ENCODE measurements around the gene CACNA1D.

Gene CACNA1D

GRCh38 chr3:53843195-53844177 is 349.1 kb downstream of the CACNA1D start:
- H3K4me1 ChIP-seq (ENCODE audit: control insufficient read depth, insufficient read depth, low read length, unreplicated experiment): no peaks in the 10 kb centered on the region

GRCh38 chr3:53844262-53845102 is 350.1 kb downstream of the CACNA1D start:
- Histone ChIP-seq H3K4me3 (ENCODE audit: low read depth, low read length) (no peak overlapping the region), H3K4me1 (ENCODE audit: control insufficient read depth, insufficient read depth, low read length, unreplicated experiment) (no peaks in the 10 kb centered on the region), H3K27me3 (ENCODE audit: insufficient read depth, low read length) (peaks cover 56% of the 10 kb centered on the region), H3K79me2 (ENCODE audit: control insufficient read depth, insufficient read depth, low read length, unreplicated experiment) (no peaks in the 10 kb centered on the region), H3K36me3 (ENCODE audit: insufficient read depth, low read length) (no peaks in the 10 kb centered on the region), H3K27ac (ENCODE audit: low read depth, low read length) (no peak overlapping the region), H2AFZ (ENCODE audit: low read length, unreplicated experiment) (no peak overlapping the region)

More at GRCh38 chr3:53843195-53844177, 349.1 kb downstream of the CACNA1D start:
- Histone ChIP-seq H3K36me3 (ENCODE audit: insufficient read depth, low read length) (no peaks in the 10 kb centered on the region), H3K27me3 (ENCODE audit: insufficient read depth, low read length) (peaks cover 49% of the 10 kb centered on the region), H3K4me3 (ENCODE audit: low read depth, low read length) (no peak overlapping the region), H3K79me2 (ENCODE audit: control insufficient read depth, insufficient read depth, low read length, unreplicated experiment) (no peaks in the 10 kb centered on the region), H2AFZ (ENCODE audit: low read length, unreplicated experiment) (no peak overlapping the region), H3K27ac (ENCODE audit: low read depth, low read length) (no peak overlapping the region)

- H3K4me1 ChIP-seq (ENCODE audit: control insufficient read depth, insufficient read depth, low read length, unreplicated experiment): no peaks in the 10 kb centered on the region
- peaks cover 56% of the 10 kb centered on the region for H3K27me3 ChIP-seq (ENCODE audit: insufficient read depth, low read length)
- H3K36me3 ChIP-seq (ENCODE audit: insufficient read depth, low read length): no peaks in the 10 kb centered on the region
- no peak overlapping the region for H3K27ac ChIP-seq (ENCODE audit: low read depth, low read length)
- H3K4me3 ChIP-seq (ENCODE audit: low read depth, low read length): peak overlapping the region; percentile 87
- H2AFZ ChIP-seq (ENCODE audit: low read length, unreplicated experiment): peak overlapping the region; percentile 82
- H3K79me2 ChIP-seq (ENCODE audit: control insufficient read depth, insufficient read depth, low read length, unreplicated experiment): no peaks in the 10 kb centered on the region
Observed at GRCh38 chr3:53845103-53845880, 350.9 kb downstream of the CACNA1D start.

GRCh38 chr3:53845881-53846133 is 351.4 kb downstream of the CACNA1D start:
- H3K36me3 ChIP-seq (ENCODE audit: insufficient read depth, low read length): no peaks in the 10 kb centered on the region
- H2AFZ ChIP-seq (ENCODE audit: low read length, unreplicated experiment): peak overlapping the region; percentile 82
- H3K4me3 ChIP-seq (ENCODE audit: low read depth, low read length): peak overlapping the region; percentile 87
- no peak overlapping the region for H3K27ac ChIP-seq (ENCODE audit: low read depth, low read length)
- H3K27me3 ChIP-seq (ENCODE audit: insufficient read depth, low read length): peaks cover 56% of the 10 kb centered on the region
- H3K79me2 ChIP-seq (ENCODE audit: control insufficient read depth, insufficient read depth, low read length, unreplicated experiment): no peaks in the 10 kb centered on the region
- no peaks in the 10 kb centered on the region for H3K4me1 ChIP-seq (ENCODE audit: control insufficient read depth, insufficient read depth, low read length, unreplicated experiment)

GRCh38 chr3:53846134-53846850 is 351.9 kb downstream of the CACNA1D start, which contains the start of the genes CHDH and IL17RB:
Gene CHDH (minus strand): TSS chr3:53846419. CDS start chr3:53824008, 22,411 bp downstream.
Gene IL17RB (plus strand): TSS chr3:53846568. CDS start chr3:53846589, 21 bp downstream.
- no peak within 1 kb of the TSS for H3K27ac ChIP-seq (ENCODE audit: low read depth, low read length)
- H3K4me1 ChIP-seq (ENCODE audit: control insufficient read depth, insufficient read depth, low read length, unreplicated experiment): no peaks in the 10 kb centered on the region
- peak within 1 kb of the TSS; percentile 82 for H2AFZ ChIP-seq (ENCODE audit: low read length, unreplicated experiment)
- no peaks in the 10 kb centered on the region for H3K79me2 ChIP-seq (ENCODE audit: control insufficient read depth, insufficient read depth, low read length, unreplicated experiment)
- H3K27me3 ChIP-seq (ENCODE audit: insufficient read depth, low read length): peaks cover 56% of the 10 kb centered on the region
- no peaks in the 10 kb centered on the region for H3K36me3 ChIP-seq (ENCODE audit: insufficient read depth, low read length)
- H3K4me3 ChIP-seq (ENCODE audit: low read depth, low read length): peak within 1 kb of the TSS; percentile 87

GRCh38 chr3:53846851-53847155 is 352.4 kb downstream of the CACNA1D start:
- Histone ChIP-seq H3K79me2 (ENCODE audit: control insufficient read depth, insufficient read depth, low read length, unreplicated experiment) (no peaks in the 10 kb centered on the region), H3K27ac (ENCODE audit: low read depth, low read length) (no peak overlapping the region), H2AFZ (ENCODE audit: low read length, unreplicated experiment) (no peak overlapping the region), H3K27me3 (ENCODE audit: insufficient read depth, low read length) (peaks cover 56% of the 10 kb centered on the region), H3K4me1 (ENCODE audit: control insufficient read depth, insufficient read depth, low read length, unreplicated experiment) (no peaks in the 10 kb centered on the region), H3K4me3 (ENCODE audit: low read depth, low read length) (peak overlapping the region; percentile 87; the same call in 1 of the 2 replicates), H3K36me3 (ENCODE audit: insufficient read depth, low read length) (no peaks in the 10 kb centered on the region)

GRCh38 chr3:53849916-53850315 is 355.5 kb downstream of the CACNA1D start:
- H3K79me2 ChIP-seq (ENCODE audit: control insufficient read depth, insufficient read depth, low read length, unreplicated experiment): no peaks in the 10 kb centered on the region
- no peaks in the 10 kb centered on the region for H3K36me3 ChIP-seq (ENCODE audit: insufficient read depth, low read length)
- H3K27ac ChIP-seq (ENCODE audit: low read depth, low read length): no peak overlapping the region
- peaks cover 57% of the 10 kb centered on the region for H3K27me3 ChIP-seq (ENCODE audit: insufficient read depth, low read length)
- H3K4me3 ChIP-seq (ENCODE audit: low read depth, low read length): no peak overlapping the region
- no peaks in the 10 kb centered on the region for H3K4me1 ChIP-seq (ENCODE audit: control insufficient read depth, insufficient read depth, low read length, unreplicated experiment)
- no peak overlapping the region for H2AFZ ChIP-seq (ENCODE audit: low read length, unreplicated experiment)

GRCh38 chr3:53850895-53851294 is 356.5 kb downstream of the CACNA1D start:
- H3K36me3 ChIP-seq (ENCODE audit: insufficient read depth, low read length): no peaks in the 10 kb centered on the region
- H2AFZ ChIP-seq (ENCODE audit: low read length, unreplicated experiment): no peak overlapping the region
- no peaks in the 10 kb centered on the region for H3K79me2 ChIP-seq (ENCODE audit: control insufficient read depth, insufficient read depth, low read length, unreplicated experiment)
- H3K27me3 ChIP-seq (ENCODE audit: insufficient read depth, low read length): peaks cover 55% of the 10 kb centered on the region
- H3K4me3 ChIP-seq (ENCODE audit: low read depth, low read length): no peak overlapping the region
- H3K27ac ChIP-seq (ENCODE audit: low read depth, low read length): no peak overlapping the region
- no peaks in the 10 kb centered on the region for H3K4me1 ChIP-seq (ENCODE audit: control insufficient read depth, insufficient read depth, low read length, unreplicated experiment)

- Histone ChIP-seq H3K79me2 (ENCODE audit: control insufficient read depth, insufficient read depth, low read length, unreplicated experiment) (no peaks in the 10 kb centered on the region), H3K4me3 (ENCODE audit: low read depth, low read length) (no peak overlapping the region), H2AFZ (ENCODE audit: low read length, unreplicated experiment) (no peak overlapping the region), H3K36me3 (ENCODE audit: insufficient read depth, low read length) (0 out of 2 replicates have a peak, but pooled peaks cover 6% of the 10 kb centered on the region), H3K27me3 (ENCODE audit: insufficient read depth, low read length) (peaks cover 27% of the 10 kb centered on the region), H3K27ac (ENCODE audit: low read depth, low read length) (no peak overlapping the region), H3K4me1 (ENCODE audit: control insufficient read depth, insufficient read depth, low read length, unreplicated experiment) (no peaks in the 10 kb centered on the region)
Observed at GRCh38 chr3:53856964-53857363, 362.6 kb downstream of the CACNA1D start.

All from ACC112 (cell line).